Measurements from ENCODE around the gene NEUROG1. TPM values are rescaled to one million over a fixed set of nuclear protein-coding genes. Genes with fewer than 3 reads are reported as not detected.
A peak's percentile ranks its signal among the peaks of the same experiment; 100 is the strongest.

The NEUROG1 gene
- total RNA-seq, 8 experiments from 2014 or later: 0.15 to 29.4 (median 2.3) TPM; not detected in 3

DNA sequence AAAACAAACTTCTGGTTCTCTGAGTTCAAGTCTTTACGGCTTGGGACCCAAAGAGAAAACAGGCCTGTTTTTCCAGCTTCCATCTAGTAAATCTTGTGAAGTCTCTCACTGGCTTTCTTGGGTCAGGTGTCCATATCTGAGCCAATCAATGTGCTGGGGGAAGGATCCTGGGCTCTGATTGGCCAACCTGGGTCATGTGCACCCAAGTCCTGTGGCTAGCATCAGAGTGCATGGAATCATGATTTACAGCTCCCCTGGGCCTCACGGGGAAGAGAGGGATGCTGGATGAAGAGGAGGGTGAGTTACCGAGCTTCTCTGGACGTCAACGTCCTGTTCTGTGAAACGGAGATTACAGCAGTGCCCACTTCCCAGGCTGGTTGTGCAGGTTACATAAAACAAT, 23.6 kb upstream of the NEUROG1 start:
- ATAC-seq (replicated peaks in 6 of 8): peak in 4 of 8 experiments; percentile 46 to 73 (median 60)
- WGBS, 10 experiments: 33 to 100% (median 74%) methylated on average over 1 to 6 of the region's 6 CpGs; no CpG with 5 or more reads in 5 of the 10 experiments
- in situ Hi-C loops (cut with MboI; ENCODE audit: low pct_unique_long_range_greater_than_20kb in 2 of 9, low sequenced_read_pairs in 9 of 9, unreplicated experiment in 9 of 9): loop anchor here (5.0 to 25.0 kb wide), 7 partner anchors 95 to 278 kb away; partner anchors contain the start of gene SLC25A48 (in 8 of the 9)
- peaks cover 3 to 12% of the 10 kb centered on the region in 2 donors for H3K4me1 ChIP-seq (replicated peaks in 1 of 2)
- H3K4me3 ChIP-seq: no peak overlapping the region
- H3K27ac ChIP-seq: no peak overlapping the region

DNA sequence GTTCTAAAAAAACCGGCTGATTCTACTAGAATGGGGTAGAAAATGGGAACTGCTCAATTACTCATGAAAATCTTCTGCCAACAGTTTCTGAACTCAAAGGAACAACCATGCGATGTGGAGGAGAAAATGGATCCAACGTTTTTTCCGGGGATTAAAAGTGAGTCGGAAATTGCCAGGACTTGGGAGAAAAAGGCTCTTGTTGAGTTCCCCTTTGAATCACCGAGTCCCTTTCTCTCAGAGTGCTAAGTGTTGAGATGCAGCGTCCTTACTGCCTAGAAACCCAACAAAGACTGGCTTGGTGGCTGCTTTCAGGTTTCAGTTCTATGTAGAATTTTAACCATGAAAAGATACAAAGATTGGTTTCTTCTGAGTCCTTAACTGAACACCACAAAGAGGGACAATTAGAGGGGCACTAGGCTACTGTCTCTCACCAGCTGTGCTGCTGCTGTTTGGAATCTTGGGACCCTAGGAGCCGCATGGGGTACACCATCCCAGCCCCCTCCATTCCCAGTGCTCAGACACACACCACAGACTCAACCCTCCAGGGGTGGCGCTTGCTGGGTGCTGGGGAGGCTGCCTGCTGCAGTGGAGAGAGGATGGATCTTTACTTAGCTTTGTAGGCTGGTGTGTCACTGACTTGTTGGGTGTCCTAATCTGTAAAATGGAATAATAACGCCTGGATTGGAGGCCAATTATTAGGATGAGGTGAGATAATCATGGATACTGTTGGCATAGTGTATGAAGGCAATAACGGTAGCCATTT, 21.5 kb upstream of the NEUROG1 start:
- in situ Hi-C loops (cut with MboI; ENCODE audit: low pct_unique_long_range_greater_than_20kb in 2 of 9, low sequenced_read_pairs in 9 of 9, unreplicated experiment in 9 of 9): loop anchor here (5.0 to 25.0 kb wide), 7 partner anchors 92 to 280 kb away; partner anchors contain the start of gene SLC25A48 (in 8 of the 9)
- WGBS, 10 experiments: 40 to 86% (median 74%) methylated on average over 5 to 10 of the region's 11 CpGs; no CpG with 5 or more reads in 1 of the 10 experiments
- peaks cover 3 to 6% of the 10 kb centered on the region in 2 donors for H3K4me1 ChIP-seq (replicated peaks in 1 of 2)
- H3K4me3 ChIP-seq: no peak overlapping the region
- no peak for ATAC-seq (replicated peaks in 6 of 8)
- no peak overlapping the region for H3K27ac ChIP-seq

DNA sequence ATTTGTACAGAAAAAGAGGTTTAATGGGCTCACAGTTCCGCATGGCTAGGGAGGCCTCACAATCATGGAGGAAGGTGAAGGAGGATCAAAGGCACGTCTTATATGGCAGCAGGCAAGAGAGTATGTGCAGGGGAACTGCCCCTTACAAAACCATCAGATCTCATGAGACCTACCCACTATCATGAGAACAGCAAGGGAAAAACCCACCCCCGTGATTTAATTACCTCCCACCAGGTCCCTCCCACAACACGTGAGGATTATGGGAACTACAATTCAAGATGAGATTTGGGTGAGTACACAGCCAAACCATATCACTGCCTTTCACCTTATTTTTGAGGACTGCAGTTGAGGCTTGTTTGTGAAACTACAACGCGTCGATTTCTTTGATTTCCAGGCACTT, 20.9 kb upstream of the NEUROG1 start:
- peaks cover 0 to 3% of the 10 kb centered on the region in 2 donors for H3K4me1 ChIP-seq (replicated peaks in 1 of 2)
- H3K4me3 ChIP-seq: no peak overlapping the region
- in situ Hi-C loops (cut with MboI; ENCODE audit: low pct_unique_long_range_greater_than_20kb in 2 of 9, low sequenced_read_pairs in 9 of 9, unreplicated experiment in 9 of 9): loop anchor here (5.0 to 25.0 kb wide), 7 partner anchors 92 to 281 kb away; partner anchors contain the start of gene SLC25A48 (in 8 of the 9)
- 40 to 100% (median 82%) methylated on average over 1 to 7 of the region's 7 CpGs; no CpG with 5 or more reads in 2 of the 10 experiments for WGBS, 10 experiments
- no peak for ATAC-seq (replicated peaks in 6 of 8)
- no peak overlapping the region for H3K27ac ChIP-seq

DNA sequence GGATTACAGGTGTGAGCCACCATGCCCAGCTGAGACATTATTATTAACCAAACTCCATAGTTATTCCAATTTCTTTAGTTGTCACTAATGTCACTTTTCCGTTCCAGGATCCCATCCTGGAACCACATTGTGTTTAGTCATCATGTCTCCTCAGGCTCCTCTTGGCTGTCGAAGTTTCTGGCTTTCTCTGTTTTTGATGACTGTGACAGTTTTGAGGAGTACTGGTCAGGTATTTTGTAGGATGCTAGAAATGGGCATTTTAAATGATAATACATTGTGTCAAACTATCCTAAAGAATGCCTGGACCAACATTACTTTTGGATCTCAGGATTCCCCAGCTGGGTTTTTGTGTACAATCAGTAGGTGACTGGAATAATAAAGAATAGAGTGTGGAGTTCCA, 19.8 kb upstream of the NEUROG1 start:
- Histone ChIP-seq H3K4me3 (no peak overlapping the region), H3K4me1 (replicated peaks in 1 of 2) (no peaks in the 10 kb centered on the region), H3K27ac (no peak overlapping the region)
- WGBS, 10 experiments: 0 to 100% (median 79%) methylated on average over 1 to 2 of the region's 2 CpGs; no CpG with 5 or more reads in 3 of the 10 experiments
- no peak for ATAC-seq (replicated peaks in 6 of 8)
- in situ Hi-C loops (cut with MboI; ENCODE audit: low pct_unique_long_range_greater_than_20kb in 2 of 9, low sequenced_read_pairs in 9 of 9, unreplicated experiment in 9 of 9): loop anchor here (5.0 to 25.0 kb wide), 7 partner anchors 91 to 282 kb away; partner anchors contain the start of gene SLC25A48 (in 8 of the 9)

DNA sequence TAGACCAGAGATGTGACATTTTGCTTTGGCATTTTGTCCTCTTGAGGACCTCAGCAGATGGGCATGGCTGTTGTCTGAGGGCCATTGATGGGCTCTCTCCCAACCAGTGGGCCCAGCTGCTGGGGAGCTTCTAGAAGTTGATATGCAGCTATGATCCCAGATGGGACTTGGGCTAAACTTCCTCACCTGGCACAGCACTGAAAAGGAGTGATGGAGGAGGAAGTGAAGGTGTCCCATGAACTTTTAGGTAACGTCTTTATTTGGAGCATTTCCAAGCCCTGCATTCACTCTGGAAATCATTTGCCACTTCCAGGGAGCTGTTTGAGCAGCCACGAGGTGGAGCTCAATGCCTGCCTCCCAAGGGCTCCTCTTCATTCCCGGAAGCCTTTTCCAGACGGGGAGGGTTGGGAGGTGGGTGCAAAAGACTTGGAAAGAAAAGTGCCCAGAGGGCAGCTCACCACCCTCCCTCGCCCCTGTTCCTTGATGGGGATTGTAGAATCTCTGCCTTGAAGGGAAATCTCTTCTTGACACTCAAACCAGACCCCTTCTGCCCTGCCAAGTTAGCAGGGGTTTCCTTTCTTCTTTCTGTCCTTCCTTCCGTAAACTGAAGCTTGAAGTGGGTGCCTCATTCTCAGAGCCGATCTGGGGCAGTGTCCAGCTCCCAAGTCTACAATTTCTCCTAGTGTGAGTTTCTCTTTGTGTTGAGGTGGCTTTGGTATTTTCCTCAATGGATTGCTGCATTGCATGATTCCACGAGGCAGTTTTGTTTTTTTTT, 18.1 kb upstream of the NEUROG1 start:
- peak in 3 of 8 experiments; percentile 58 to 86 (median 79) for ATAC-seq (replicated peaks in 6 of 8)
- Histone ChIP-seq H3K4me1 (replicated peaks in 1 of 2) (no peaks in the 10 kb centered on the region), H3K27ac (no peak overlapping the region), H3K4me3 (no peak overlapping the region)
- in situ Hi-C loops (cut with MboI; ENCODE audit: low pct_unique_long_range_greater_than_20kb in 2 of 9, low sequenced_read_pairs in 9 of 9, unreplicated experiment in 9 of 9): loop anchor here in 8 of 9 experiments (5.0 to 25.0 kb wide), 6 partner anchors 89 to 283 kb away; partner anchors contain the start of gene SLC25A48 (in 6 of the 8)
- WGBS, 10 experiments: 0 to 75% (median 31%) methylated on average over 1 to 7 of the region's 8 CpGs; no CpG with 5 or more reads in 1 of the 10 experiments

DNA sequence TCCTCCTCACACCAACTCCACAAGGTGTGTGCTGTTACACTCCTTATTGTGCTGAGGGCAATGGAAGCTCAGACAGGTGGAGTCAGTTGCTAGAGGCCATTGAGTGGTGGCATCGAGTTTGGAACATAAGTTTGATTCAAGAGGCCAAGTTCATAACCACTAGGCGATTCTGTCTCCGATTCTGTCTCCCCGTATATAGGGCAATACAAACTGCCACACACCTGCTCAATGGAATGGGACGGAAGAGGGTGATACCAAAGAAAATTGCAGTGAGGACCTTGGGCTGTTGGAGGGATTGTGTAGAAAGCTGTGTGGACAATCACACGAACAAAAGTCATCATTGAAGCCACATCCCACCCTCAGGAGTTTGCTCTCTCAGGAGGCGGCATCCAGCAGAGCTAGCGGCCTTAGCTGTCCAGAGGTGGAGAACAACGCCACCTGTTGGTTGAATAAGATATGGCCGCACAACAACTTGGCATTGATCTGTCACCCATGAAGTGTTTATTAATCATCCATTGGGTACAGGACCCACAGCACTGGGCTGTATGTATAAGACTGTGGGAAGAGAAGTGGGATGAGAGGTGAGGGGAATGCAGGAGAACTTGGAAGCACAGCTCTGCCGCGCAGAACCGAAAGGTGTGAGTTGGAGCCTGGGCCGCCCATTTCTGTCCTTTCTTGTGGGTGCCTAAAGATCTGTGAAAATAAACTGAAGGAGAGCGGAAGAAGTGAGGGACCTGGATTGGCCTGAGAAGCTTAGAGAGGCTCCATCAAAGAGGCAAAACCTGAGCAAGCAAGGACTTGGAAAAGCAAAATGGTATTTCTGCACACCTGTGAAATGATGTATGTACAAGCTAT, 16.1 kb upstream of the NEUROG1 start:
- in situ Hi-C loops (cut with MboI; ENCODE audit: low pct_unique_long_range_greater_than_20kb in 2 of 9, low sequenced_read_pairs in 9 of 9, unreplicated experiment in 9 of 9): loop anchor here in 8 of 9 experiments (5.0 to 25.0 kb wide), 6 partner anchors 87 to 285 kb away; partner anchors contain the start of gene SLC25A48 (in 6 of the 8)
- peaks cover 3 to 5% of the 10 kb centered on the region in 2 donors for H3K4me1 ChIP-seq (replicated peaks in 1 of 2)
- peak; percentile 80 to 93 (median 88) for ATAC-seq (replicated peaks in 6 of 8)
- no peak overlapping the region for H3K27ac ChIP-seq
- H3K4me3 ChIP-seq: no peak overlapping the region
- 0 to 70% (median 46%) methylated on average over 2 to 9 of the region's 15 CpGs; no CpG with 5 or more reads in 1 of the 10 experiments for WGBS, 10 experiments

DNA sequence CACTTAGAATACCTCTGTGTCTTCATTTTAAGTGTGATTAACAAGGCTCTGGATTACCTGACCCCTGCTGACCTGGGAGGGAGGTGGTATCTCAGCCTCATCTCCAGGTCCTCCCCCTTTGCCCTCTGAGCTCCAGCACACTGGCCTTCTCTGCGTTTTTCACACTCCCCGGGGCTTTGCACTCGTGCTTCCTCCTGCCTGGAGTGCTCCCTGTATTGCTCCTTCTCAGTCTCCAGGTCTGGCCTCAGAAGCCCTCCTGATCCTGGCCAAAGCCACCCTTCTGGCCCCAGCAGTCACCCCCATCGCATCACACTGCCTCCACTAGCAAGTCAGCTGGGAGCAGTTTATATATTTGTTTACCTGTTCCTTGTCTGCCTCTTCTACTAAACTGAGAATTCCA, 13.6 kb upstream of the NEUROG1 start:
- no peak for ATAC-seq (replicated peaks in 6 of 8)
- in situ Hi-C loops (cut with MboI; ENCODE audit: low pct_unique_long_range_greater_than_20kb in 2 of 9, low sequenced_read_pairs in 9 of 9, unreplicated experiment in 9 of 9): no loop called here
- peaks cover 27 to 29% of the 10 kb centered on the region in 2 donors for H3K4me1 ChIP-seq (replicated peaks in 1 of 2)
- H3K4me3 ChIP-seq: no peak overlapping the region
- 0 to 67% (median 27%) methylated on average over 1 to 4 of the region's 4 CpGs; no CpG with 5 or more reads in 3 of the 10 experiments for WGBS, 10 experiments
- no peak overlapping the region for H3K27ac ChIP-seq

DNA sequence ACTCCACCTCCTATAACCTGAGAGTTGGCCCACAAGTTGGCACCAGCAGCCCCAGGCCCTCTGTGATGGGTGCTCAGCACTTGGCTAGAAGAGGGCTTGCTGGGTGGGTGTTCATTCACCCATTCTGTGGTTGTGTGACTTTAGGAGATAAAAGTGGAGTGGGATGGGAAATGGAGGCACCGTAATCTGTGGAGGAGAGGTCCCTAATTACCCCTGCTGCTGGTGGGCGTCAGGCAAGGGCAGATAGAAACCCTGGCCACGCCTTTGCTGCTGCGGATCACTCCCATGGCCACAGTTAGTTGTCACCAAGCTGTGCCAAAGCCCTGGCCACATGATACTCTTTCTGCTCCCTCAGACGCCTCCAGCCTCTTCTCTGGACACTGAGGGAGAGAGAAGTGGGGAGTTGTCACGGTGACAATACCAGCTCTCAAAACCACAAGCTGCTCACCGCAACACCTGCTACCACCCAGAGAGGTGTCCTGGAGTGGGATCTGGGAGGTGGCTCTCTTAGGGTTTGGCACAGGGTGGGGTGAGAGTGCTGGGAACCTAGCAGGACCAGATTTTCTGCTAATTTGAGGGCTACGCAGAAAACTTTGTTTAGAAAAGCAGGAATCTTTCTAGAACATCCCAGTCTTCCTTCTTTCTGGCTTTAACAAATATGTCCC, 12.0 kb upstream of the NEUROG1 start:
- Histone ChIP-seq H3K4me3 (no peak overlapping the region), H3K4me1 (replicated peaks in 1 of 2) (peaks cover 40 to 42% of the 10 kb centered on the region in 2 donors), H3K27ac (no peak overlapping the region)
- 0 to 100% (median 50%) methylated on average over 1 to 2 of the region's 8 CpGs; no CpG with 5 or more reads in 6 of the 10 experiments for WGBS, 10 experiments
- ATAC-seq (replicated peaks in 6 of 8): no peak
- in situ Hi-C loops (cut with MboI; ENCODE audit: low pct_unique_long_range_greater_than_20kb in 2 of 9, low sequenced_read_pairs in 9 of 9, unreplicated experiment in 9 of 9): no loop called here

DNA sequence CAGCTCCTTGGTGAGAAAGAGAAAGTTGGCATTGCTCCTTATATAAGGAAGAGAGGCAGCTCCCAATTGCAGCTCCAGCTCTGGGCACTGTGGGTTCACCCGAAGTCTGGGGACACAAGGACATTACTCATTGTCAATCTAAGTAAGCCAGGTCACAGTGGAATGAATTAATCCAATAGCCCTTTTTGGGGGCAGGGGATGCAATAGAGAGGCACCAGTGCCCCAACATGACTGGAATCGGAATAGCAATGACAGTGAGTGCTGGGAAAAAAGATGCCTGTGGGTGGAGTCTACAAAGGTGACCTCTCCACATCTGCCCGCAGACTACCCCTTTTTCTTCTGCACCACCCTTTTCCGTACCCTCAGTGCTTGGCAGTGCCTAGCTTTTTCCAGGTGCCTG, 11.1 kb upstream of the NEUROG1 start:
- Histone ChIP-seq H3K4me3 (no peak overlapping the region), H3K4me1 (replicated peaks in 1 of 2) (peaks cover 42 to 50% of the 10 kb centered on the region in 2 donors), H3K27ac (no peak overlapping the region)
- in situ Hi-C loops (cut with MboI; ENCODE audit: low pct_unique_long_range_greater_than_20kb in 2 of 9, low sequenced_read_pairs in 9 of 9, unreplicated experiment in 9 of 9): no loop called here
- WGBS, 10 experiments: 0 to 100% (median 60%) methylated on average over 1 to 3 of the region's 4 CpGs; no CpG with 5 or more reads in 3 of the 10 experiments
- ATAC-seq (replicated peaks in 6 of 8): no peak

DNA sequence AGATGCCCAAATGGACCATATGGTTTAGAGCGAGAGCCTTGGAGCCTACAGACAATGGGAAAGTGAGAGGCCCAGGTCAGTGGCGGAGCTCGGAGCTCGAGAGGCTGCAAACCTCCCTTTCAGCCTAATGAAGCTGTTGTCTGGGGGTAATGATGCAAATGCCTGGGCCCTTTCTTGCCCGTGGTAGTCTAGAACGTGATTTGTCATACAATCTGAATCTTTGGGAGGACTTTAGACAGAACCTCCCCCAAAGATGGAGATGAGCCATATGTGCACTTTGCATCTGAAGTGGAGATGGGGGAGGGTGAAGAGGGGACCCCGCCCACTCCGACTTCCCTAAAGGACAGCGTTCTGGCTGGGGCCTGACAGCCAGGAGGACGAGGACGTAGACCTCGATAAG, 10.3 kb upstream of the NEUROG1 start:
- H3K4me1 ChIP-seq (replicated peaks in 1 of 2): peaks cover 42 to 50% of the 10 kb centered on the region in 2 donors
- peak in 5 of 8 experiments; percentile 34 to 85 (median 84) for ATAC-seq (replicated peaks in 6 of 8)
- no peak overlapping the region for H3K4me3 ChIP-seq
- in situ Hi-C loops (cut with MboI; ENCODE audit: low pct_unique_long_range_greater_than_20kb in 2 of 9, low sequenced_read_pairs in 9 of 9, unreplicated experiment in 9 of 9): no loop called here
- WGBS, 10 experiments: 0 to 85% (median 49%) methylated on average over 1 to 5 of the region's 12 CpGs; no CpG with 5 or more reads in 4 of the 10 experiments
- H3K27ac ChIP-seq: no peak overlapping the region

DNA sequence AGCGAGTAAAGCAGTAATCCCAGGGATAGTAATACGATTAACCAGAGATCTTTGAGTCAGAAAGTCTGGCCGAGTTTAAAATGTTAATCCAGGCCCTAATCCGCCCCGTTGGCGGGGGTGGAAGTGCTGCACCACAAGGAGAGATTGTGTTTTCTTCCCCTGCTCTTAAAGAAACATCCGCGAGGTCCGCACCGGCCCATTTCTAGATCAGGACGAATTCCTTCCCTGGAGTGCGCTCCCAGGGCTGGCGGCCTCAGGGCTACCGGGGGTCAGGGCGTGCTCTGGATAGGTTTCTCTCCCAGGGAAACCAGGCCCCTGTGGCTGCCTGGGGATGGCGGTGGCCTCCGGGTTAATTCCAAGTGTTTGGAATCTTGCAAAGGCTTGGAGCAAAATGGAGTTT, 9.3 kb upstream of the NEUROG1 start:
- H3K27ac ChIP-seq: no peak overlapping the region
- WGBS, 10 experiments: 20 to 90% (median 70%) methylated on average over 1 to 12 of the region's 17 CpGs; no CpG with 5 or more reads in 1 of the 10 experiments
- in situ Hi-C loops (cut with MboI; ENCODE audit: low pct_unique_long_range_greater_than_20kb in 2 of 9, low sequenced_read_pairs in 9 of 9, unreplicated experiment in 9 of 9): no loop called here
- H3K4me3 ChIP-seq: no peak overlapping the region
- no peak for ATAC-seq (replicated peaks in 6 of 8)
- H3K4me1 ChIP-seq (replicated peaks in 1 of 2): peaks cover 42 to 50% of the 10 kb centered on the region in 2 donors

Measured in motor neuron (in vitro differentiated cells).